Caco-2 (cell line): Measurements from ENCODE around the gene CMSS1. TPM values are rescaled to one million over a fixed set of nuclear protein-coding genes. Genes with fewer than 3 reads are reported as not detected.

Source experiments
- BruUV-seq: library from RNA; stranded (reverse); fragments of 400-500 nt; replicated peaks from 2 replicates; lab custom pipeline; 2021; lab: Mats Ljungman, UMichigan
- CTCF ChIA-PET: fragments of 300-600 bp; sonication (Branson Sonifier 250); formaldehyde crosslinking; loops from one replicate; lab custom pipeline; 2022; ENCODE audit warnings: antibody characterized with exemption; lab: Charles Lee
- POLR2A ChIA-PET: fragments of 300-600 bp; sonication (Branson Sonifier 250); formaldehyde crosslinking; loops from one replicate; lab custom pipeline; 2022; ENCODE audit warnings: antibody characterized with exemption; lab: Charles Lee
- DNase-seq, 2 experiments: peaks; one replicate each; pipeline versions ENCODE4 v3.0.0 to v3.0.0-alpha.2; 2020 to 2022
- H3K27me3 ChIP-seq: replicated peaks from 2 replicates; pipeline ENCODE4 v1.6.0; 2011; ENCODE audit warnings: low read length; ENCODE audit not compliant: control insufficient read depth, insufficient read depth
- H3K36me3 ChIP-seq: 2 replicates; pipeline ENCODE4 v1.5.1; 2011; ENCODE audit warnings: low read length; ENCODE audit not compliant: control insufficient read depth, insufficient read depth
- H3K4me1 ChIP-seq: fragments of 250-450 bp; sonication (Bioruptor Pico); 2 replicates; pipeline ENCODE4 v1.5.1; 2020; ENCODE audit warnings: mild to moderate bottlenecking
- H3K4me3 ChIP-seq: 2 replicates; pipeline ENCODE4 v1.5.1; 2011; ENCODE audit warnings: low read depth, mild to moderate bottlenecking, control low read depth, low read length
- H3K9me3 ChIP-seq: fragments of 250-450 bp; sonication (Bioruptor Pico); 2 replicates; pipeline ENCODE4 v1.5.1; 2020; ENCODE audit warnings: mild to moderate bottlenecking, moderate library complexity
- H3K27ac Mint-ChIP-seq: one replicate; pipeline ENCODE4 v1.8.0; 2022; ENCODE audit warnings: mixed read lengths; ENCODE audit not compliant: unreplicated experiment
- H3K27me3 Mint-ChIP-seq: one replicate; pipeline ENCODE4 v1.8.0; 2022; ENCODE audit warnings: mixed read lengths; ENCODE audit not compliant: insufficient read depth, unreplicated experiment
- H3K36me3 Mint-ChIP-seq: one replicate; pipeline ENCODE4 v1.8.0; 2022; ENCODE audit warnings: mild to moderate bottlenecking, mixed read lengths; ENCODE audit not compliant: insufficient read depth, unreplicated experiment
- H3K4me1 Mint-ChIP-seq: one replicate; pipeline ENCODE4 v1.8.0; 2022; ENCODE audit warnings: low read depth, mixed read lengths; ENCODE audit not compliant: unreplicated experiment
- H3K4me3 Mint-ChIP-seq: one replicate; pipeline ENCODE4 v1.8.0; 2022; ENCODE audit warnings: mild to moderate bottlenecking, moderate library complexity, mixed read lengths; ENCODE audit not compliant: unreplicated experiment
- H3K9me3 Mint-ChIP-seq: one replicate; pipeline ENCODE4 v1.8.0; 2022; ENCODE audit warnings: mixed read lengths; ENCODE audit not compliant: unreplicated experiment
- intact Hi-C: fragments of 100-400 bp; cut with micrococcal nuclease; formaldehyde crosslinking; loops from one replicate; pipeline ENCODE4 v1.10.0; 2022; ENCODE audit not compliant: unreplicated experiment
- total RNA-seq: library from RNA; stranded (reverse); gene quantifications from 2 replicates; pipeline ENCODE4 v1.2.3, GENCODE V29; 2022
- TF ChIP-seq, protein P1 (sequence below), 2 experiments: fragments of 200-600 bp in 1 of 2; IDR thresholded peaks; 1 replicate in 1 of 2; 2 replicates in 1 of 2; pipeline versions ENCODE4 v1.5.1 to v1.8.0; 2011 to 2022; ENCODE audit warnings: antibody characterized with exemption in 1 of 2, control low read depth in 1 of 2, inconsistent platforms in 1 of 2, low read depth in 1 of 2, low read length in 1 of 2, mild to moderate bottlenecking in 1 of 2, moderate library complexity in 1 of 2; ENCODE audit not compliant: insufficient read depth in 1 of 2, severe bottlenecking in 1 of 2, unreplicated experiment in 1 of 2

The CMSS1 gene
- total RNA-seq, 1 experiment from 2014 or later: 54.4 TPM

GRCh38 chr3:99940350-99940749 is 122.7 kb downstream of the CMSS1 start:
- Histone ChIP-seq H3K4me1 (peaks cover 45% of the 10 kb centered on the region), H3K4me3 (no peak overlapping the region), H3K9me3 (no peaks in the 10 kb centered on the region), H3K27me3 (no peaks in the 10 kb centered on the region), H3K36me3 (no peaks in the 10 kb centered on the region)
- no peak for DNase-seq
- intact Hi-C loops: no loop called here
- Mint-ChIP-seq H3K4me3 (no peak overlapping the region), H3K4me1 (peaks cover 38% of the 10 kb centered on the region), H3K27ac (no peak overlapping the region), H3K9me3 (no peaks in the 10 kb centered on the region), H3K27me3 (no peaks in the 10 kb centered on the region), H3K36me3 (peaks cover 15% of the 10 kb centered on the region)
- ChIA-PET CTCF (no interaction called here), POLR2A (interaction anchor here (0.6 kb wide), 1 partner anchor 65 kb away, joined by 3 read pairs; no protein-coding TSS in a partner anchor)
- TF ChIP-seq, protein P1, sequence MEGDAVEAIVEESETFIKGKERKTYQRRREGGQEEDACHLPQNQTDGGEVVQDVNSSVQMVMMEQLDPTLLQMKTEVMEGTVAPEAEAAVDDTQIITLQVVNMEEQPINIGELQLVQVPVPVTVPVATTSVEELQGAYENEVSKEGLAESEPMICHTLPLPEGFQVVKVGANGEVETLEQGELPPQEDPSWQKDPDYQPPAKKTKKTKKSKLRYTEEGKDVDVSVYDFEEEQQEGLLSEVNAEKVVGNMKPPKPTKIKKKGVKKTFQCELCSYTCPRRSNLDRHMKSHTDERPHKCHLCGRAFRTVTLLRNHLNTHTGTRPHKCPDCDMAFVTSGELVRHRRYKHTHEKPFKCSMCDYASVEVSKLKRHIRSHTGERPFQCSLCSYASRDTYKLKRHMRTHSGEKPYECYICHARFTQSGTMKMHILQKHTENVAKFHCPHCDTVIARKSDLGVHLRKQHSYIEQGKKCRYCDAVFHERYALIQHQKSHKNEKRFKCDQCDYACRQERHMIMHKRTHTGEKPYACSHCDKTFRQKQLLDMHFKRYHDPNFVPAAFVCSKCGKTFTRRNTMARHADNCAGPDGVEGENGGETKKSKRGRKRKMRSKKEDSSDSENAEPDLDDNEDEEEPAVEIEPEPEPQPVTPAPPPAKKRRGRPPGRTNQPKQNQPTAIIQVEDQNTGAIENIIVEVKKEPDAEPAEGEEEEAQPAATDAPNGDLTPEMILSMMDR (IDR thresholded peaks at IDR 0.05; ENCODE audit: insufficient read depth in 1 of 2, low read depth in 1 of 2, low read length in 1 of 2, severe bottlenecking in 1 of 2, unreplicated experiment in 1 of 2): no peak
- BruUV-seq: no TSS peak

GRCh38 chr3:99941211-99941610 is 123.5 kb downstream of the CMSS1 start:
- no peaks in the 10 kb centered on the region for H3K9me3 ChIP-seq
- no peaks in the 10 kb centered on the region for H3K36me3 ChIP-seq
- intact Hi-C loops: no loop called here
- no peak overlapping the region for H3K4me3 Mint-ChIP-seq
- no peak for DNase-seq
- H3K27ac Mint-ChIP-seq: peak overlapping the region; percentile 28
- POLR2A ChIA-PET: no interaction called here
- CTCF ChIA-PET: interaction anchor here (0.7 kb wide), 1 partner anchor 115 kb away, joined by 3 read pairs; no protein-coding TSS in a partner anchor
- H3K27me3 Mint-ChIP-seq: no peaks in the 10 kb centered on the region
- TF ChIP-seq, protein P1 (IDR thresholded peaks at IDR 0.05; ENCODE audit: insufficient read depth in 1 of 2, low read depth in 1 of 2, low read length in 1 of 2, severe bottlenecking in 1 of 2, unreplicated experiment in 1 of 2): no peak
- H3K9me3 Mint-ChIP-seq: no peaks in the 10 kb centered on the region
- H3K4me1 Mint-ChIP-seq: peaks cover 34% of the 10 kb centered on the region
- H3K4me1 ChIP-seq: peaks cover 41% of the 10 kb centered on the region
- no peaks in the 10 kb centered on the region for H3K27me3 ChIP-seq
- H3K36me3 Mint-ChIP-seq: peaks cover 15% of the 10 kb centered on the region
- BruUV-seq: no TSS peak
- H3K4me3 ChIP-seq: no peak overlapping the region

DNA sequence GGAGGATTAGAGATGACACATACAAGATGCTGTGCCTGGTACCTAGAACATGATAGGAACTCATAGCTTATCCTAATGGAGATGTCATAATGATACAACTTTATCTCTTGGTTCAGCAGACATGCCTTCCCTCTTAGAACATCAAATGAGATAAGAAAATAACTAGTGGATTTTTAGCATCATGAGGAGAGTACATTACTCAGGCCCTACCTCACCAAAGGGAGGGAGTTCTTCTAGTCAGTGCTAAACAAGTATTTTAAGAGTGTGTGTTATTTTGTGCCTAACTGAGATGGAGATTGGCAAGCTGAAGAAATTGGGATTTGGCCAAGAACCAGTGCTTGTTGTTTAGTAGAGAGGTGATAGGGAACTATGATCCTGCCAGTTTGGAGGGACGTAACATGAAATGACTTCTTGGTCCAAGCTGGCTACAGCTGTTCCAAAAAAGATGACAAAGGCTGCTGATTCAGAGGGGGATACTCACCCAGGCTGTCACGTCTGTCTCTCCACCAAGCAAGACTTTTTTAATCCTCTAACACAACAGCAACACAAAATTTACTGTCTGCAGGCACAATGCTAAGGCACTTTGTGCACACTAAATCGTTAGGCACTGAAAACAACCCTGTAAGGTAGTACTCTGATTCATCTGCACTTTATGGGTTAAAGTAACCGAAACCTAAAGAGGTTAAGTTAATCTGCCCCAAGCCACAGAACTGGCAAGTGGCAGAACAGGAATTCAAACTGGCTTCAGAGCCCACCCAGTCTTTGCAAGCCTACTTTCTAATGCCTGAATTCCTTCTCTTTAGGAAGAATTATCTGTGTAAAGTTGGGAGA is 126.5 kb downstream of the CMSS1 start:
- intact Hi-C loops: no loop called here
- no peaks in the 10 kb centered on the region for H3K9me3 Mint-ChIP-seq
- Histone ChIP-seq H3K27me3 (no peaks in the 10 kb centered on the region), H3K9me3 (no peaks in the 10 kb centered on the region), H3K36me3 (no peaks in the 10 kb centered on the region), H3K4me3 (no peak overlapping the region), H3K4me1 (peaks cover 49% of the 10 kb centered on the region)
- peaks cover 15% of the 10 kb centered on the region for H3K36me3 Mint-ChIP-seq
- no TSS peak for BruUV-seq
- peaks cover 39% of the 10 kb centered on the region for H3K4me1 Mint-ChIP-seq
- ChIA-PET CTCF (no interaction called here), POLR2A (no interaction called here)
- TF ChIP-seq, protein P1 (IDR thresholded peaks at IDR 0.05; ENCODE audit: insufficient read depth in 1 of 2, low read depth in 1 of 2, low read length in 1 of 2, severe bottlenecking in 1 of 2, unreplicated experiment in 1 of 2): no peak
- no peak for DNase-seq
- no peaks in the 10 kb centered on the region for H3K27me3 Mint-ChIP-seq
- H3K4me3 Mint-ChIP-seq: no peak overlapping the region
- H3K27ac Mint-ChIP-seq: no peak overlapping the region
